Measurements from ENCODE around the gene TMEM243.

- TF ChIP-seq CTCF (IDR thresholded peaks at IDR 0.05): no peak
- no peak for TF ChIP-seq POLR2A (IDR thresholded peaks at IDR 0.05)
These were observed 20.3 kb downstream of the TMEM243 start for GRCh38 chr7:87199241-87199640.

Measured in thyroid gland (tissue), 4 donors.